IMR-90 (cell line): ENCODE results near the gene ATP5ME. TPM values are rescaled to one million over a fixed set of nuclear protein-coding genes. Genes with fewer than 3 reads are reported as not detected.

Experiments used
- ATAC-seq: fragments of 200-7000 bp; cut with Tn5 transposase; 2 replicates; pipeline ENCODE4 v1.9.1; 2020; ENCODE audit warnings: low read depth, mild to moderate bottlenecking, moderate library complexity
- BruUV-seq: library from RNA; stranded (reverse); fragments of 400-500 nt; replicated peaks from 2 replicates; lab custom pipeline; 2021; lab: Mats Ljungman, UMichigan
- CTCF ChIA-PET: fragments of 300-600 bp; formaldehyde crosslinking; extraction: SDS; loops from one replicate; lab custom pipeline; 2021; ENCODE audit warnings: antibody characterized with exemption; lab: Yijun Ruan, JAX
- POLR2A ChIA-PET: fragments of 300-600 bp; sonication (Branson Sonifier 250); formaldehyde crosslinking; loops from one replicate; lab custom pipeline; 2022; ENCODE audit warnings: antibody characterized with exemption; ENCODE audit not compliant: unreplicated experiment; lab: Charles Lee
- DNase-seq: peaks from one replicate; pipeline ENCODE4 v3.0.0; 2013
- H2AFZ ChIP-seq: replicated peaks from 2 replicates; pipeline ENCODE3; 2013; ENCODE audit warnings: low read length, mild to moderate bottlenecking; ENCODE audit not compliant: poor library complexity
- H2AK5ac ChIP-seq: 2 replicates; pipeline ENCODE4 v1.6.1; 2013; ENCODE audit warnings: low read depth, low read length, inconsistent platforms
- H2AK9ac ChIP-seq: replicated peaks from 2 replicates; pipeline ENCODE3; 2013; ENCODE audit warnings: mild to moderate bottlenecking, low read depth, low read length, moderate library complexity; ENCODE audit not compliant: poor library complexity
- H2BK120ac ChIP-seq: 2 replicates; pipeline ENCODE4 v1.6.1; 2013; ENCODE audit warnings: low read depth, low read length, inconsistent platforms
- H2BK15ac ChIP-seq: 3 replicates; pipeline ENCODE4 v1.6.1; 2013; ENCODE audit warnings: low read depth, low read length, inconsistent platforms
- H2BK20ac ChIP-seq: 2 replicates; pipeline ENCODE4 v1.6.1; 2013; ENCODE audit warnings: low read depth, mild to moderate bottlenecking, inconsistent platforms, low read length, moderate library complexity
- H2BK5ac ChIP-seq: 2 replicates; pipeline ENCODE4 v1.6.1; 2013; ENCODE audit warnings: mild to moderate bottlenecking, low read depth, low read length, inconsistent platforms; ENCODE audit not compliant: poor library complexity, severe bottlenecking
- H3K14ac ChIP-seq: replicated peaks from 2 replicates; pipeline ENCODE4 v1.6.1; 2013; ENCODE audit warnings: low read depth, low read length, inconsistent platforms
- H3K18ac ChIP-seq: 2 replicates; pipeline ENCODE4 v1.6.1; 2013; ENCODE audit warnings: low read depth, low read length, control low read depth
- H3K23ac ChIP-seq: 2 replicates; pipeline ENCODE4 v1.6.1; 2013; ENCODE audit warnings: low read depth, low read length, inconsistent platforms
- H3K27ac ChIP-seq: 2 replicates; pipeline ENCODE4 v1.5.1; 2013; ENCODE audit warnings: mild to moderate bottlenecking, control low read depth, low read length; ENCODE audit not compliant: insufficient read depth
- H3K27me3 ChIP-seq: 2 replicates; pipeline ENCODE4 v1.6.1; 2013; ENCODE audit warnings: low read length; ENCODE audit not compliant: control insufficient read depth, insufficient read depth
- H3K36me3 ChIP-seq: 2 replicates; pipeline ENCODE4 v1.6.1; 2013; ENCODE audit warnings: low read length, mixed read lengths; ENCODE audit not compliant: control insufficient read depth, insufficient read depth
- H3K4ac ChIP-seq: 2 replicates; pipeline ENCODE4 v1.6.1; 2013; ENCODE audit warnings: low read depth, low read length, inconsistent platforms
- H3K4me1 ChIP-seq: 2 replicates; pipeline ENCODE4 v1.6.1; 2013; ENCODE audit warnings: low read length, mixed read lengths; ENCODE audit not compliant: control insufficient read depth, insufficient read depth
- H3K4me2 ChIP-seq: 2 replicates; pipeline ENCODE4 v1.6.1; 2013; ENCODE audit warnings: low read depth, mild to moderate bottlenecking, control low read depth, low read length, moderate library complexity
- H3K4me3 ChIP-seq: 2 replicates; pipeline ENCODE4 v1.5.1; 2013; ENCODE audit warnings: low read depth, mild to moderate bottlenecking, control low read depth, low read length, moderate library complexity; ENCODE audit not compliant: insufficient read depth
- H3K56ac ChIP-seq: 2 replicates; pipeline ENCODE4 v1.6.1; 2013; ENCODE audit warnings: low read length, inconsistent platforms; ENCODE audit not compliant: insufficient read depth; ENCODE audit errors: extremely low read depth
- H3K79me1 ChIP-seq, 2 experiments: 2 replicates each; pipeline ENCODE4 v1.6.1; 2013; ENCODE audit warnings: low read length in 2 of 2, inconsistent platforms in 1 of 2, low read depth in 1 of 2
- H3K9ac ChIP-seq: 2 replicates; pipeline ENCODE4 v1.6.1; 2013; ENCODE audit warnings: low read depth, low read length, control low read depth
- H3K9me1 ChIP-seq: 2 replicates; pipeline ENCODE4 v1.6.1; 2013; ENCODE audit warnings: low read length, inconsistent platforms; ENCODE audit not compliant: insufficient read depth
- H3K9me3 ChIP-seq: 2 replicates; pipeline ENCODE4 v1.6.1; 2013; ENCODE audit warnings: low read length; ENCODE audit not compliant: control insufficient read depth, insufficient read depth
- H4K20me1 ChIP-seq: 2 replicates; pipeline ENCODE4 v1.6.1; 2013; ENCODE audit warnings: low read length, inconsistent platforms; ENCODE audit not compliant: insufficient read depth
- H4K5ac ChIP-seq: 2 replicates; pipeline ENCODE4 v1.6.1; 2013; ENCODE audit warnings: mild to moderate bottlenecking, low read depth, low read length, control low read depth
- H4K8ac ChIP-seq, 2 experiments: 2 replicates each; pipeline ENCODE4 v1.6.1; 2013; ENCODE audit warnings: low read depth in 2 of 2, low read length in 2 of 2, control low read depth in 1 of 2, inconsistent platforms in 1 of 2
- H4K91ac ChIP-seq: 2 replicates; pipeline ENCODE4 v1.6.1; 2013; ENCODE audit warnings: low read depth, low read length, inconsistent platforms; ENCODE audit not compliant: insufficient read depth
- BHLHE40 ChIP-seq: fragments of 150-350 bp; IDR thresholded peaks from 2 replicates; pipeline ENCODE4 v1.6.1; 2016; ENCODE audit warnings: mild to moderate bottlenecking, low read depth, low read length
- CEBPB ChIP-seq: IDR thresholded peaks from 2 replicates; pipeline ENCODE4 v1.6.1; 2012; ENCODE audit warnings: low read depth, low read length, improper control_type of control experiment
- CHD1 ChIP-seq: IDR thresholded peaks from 2 replicates; pipeline ENCODE4 v1.6.1; 2012; ENCODE audit warnings: low read depth, low read length, improper control_type of control experiment
- FOS ChIP-seq: fragments of 150-350 bp; IDR thresholded peaks from 2 replicates; pipeline ENCODE4 v1.6.1; 2016; ENCODE audit warnings: low read depth, low read length
- MAFK ChIP-seq: IDR thresholded peaks from 2 replicates; pipeline ENCODE4 v1.6.1; 2012; ENCODE audit warnings: low read depth, low read length, improper control_type of control experiment
- MAZ ChIP-seq: IDR thresholded peaks from 2 replicates; pipeline ENCODE4 v1.6.1; 2012; ENCODE audit warnings: low read depth, mild to moderate bottlenecking, low read length, improper control_type of control experiment, moderate library complexity, borderline replicate concordance
- MXI1 ChIP-seq: IDR thresholded peaks from 2 replicates; pipeline ENCODE4 v1.6.1; 2012; ENCODE audit warnings: low read depth, mild to moderate bottlenecking, low read length, moderate library complexity, borderline replicate concordance
- NFE2L2 ChIP-seq: fragments of 150-350 bp; IDR thresholded peaks from 2 replicates; pipeline ENCODE4 v1.6.1; 2016; ENCODE audit warnings: low read depth, mild to moderate bottlenecking, low read length
- POLR2A ChIP-seq: IDR thresholded peaks from 2 replicates; pipeline ENCODE4 v1.6.1; 2012; ENCODE audit warnings: mild to moderate bottlenecking, low read depth, low read length
- RAD21 ChIP-seq: IDR thresholded peaks from 2 replicates; pipeline ENCODE4 v1.6.1; 2012; ENCODE audit warnings: low read length, improper control_type of control experiment
- RCOR1 ChIP-seq: IDR thresholded peaks from 2 replicates; pipeline ENCODE4 v1.6.1; 2012; ENCODE audit warnings: mild to moderate bottlenecking, low read length, improper control_type of control experiment; ENCODE audit not compliant: insufficient replicate concordance
- RFX5 ChIP-seq: IDR thresholded peaks from 2 replicates; pipeline ENCODE4 v1.8.0; 2012; ENCODE audit warnings: low read depth, mild to moderate bottlenecking, low read length, moderate library complexity
- SMC3 ChIP-seq: fragments of 150-350 bp; IDR thresholded peaks from 2 replicates; pipeline ENCODE4 v1.6.1; 2016; ENCODE audit warnings: low read depth, mild to moderate bottlenecking, antibody characterized with exemption, low read length, moderate library complexity
- WGBS, 2 experiments: methylation state at CpG; one replicate each; pipeline versions ENCODE4 v1.1.5 to v1.1.7; 2013; ENCODE audit warnings: missing lambda C conversion rate in 2 of 2; ENCODE audit not compliant: insufficient read length in 1 of 2; ENCODE audit errors: extremely low coverage in 2 of 2; 5-methylcytosine and 5-hydroxymethylcytosine counted together
- dilution Hi-C: fragments of 300-500 bp; cut with HindIII; formaldehyde crosslinking; loops from one replicate; pipeline ENCODE4 v1.14.3; 2018; ENCODE audit warnings: low sequenced_read_pairs; ENCODE audit not compliant: unreplicated experiment
- in situ Hi-C: fragments of 300-500 bp; cut with MboI; formaldehyde crosslinking; loops from 3 replicates; pipeline ENCODE4 v1.14.3; 2019; ENCODE audit warnings: low sequenced_read_pairs, inconsistent platforms, mixed read lengths
- intact Hi-C: fragments of 100-400 bp; cut with micrococcal nuclease; formaldehyde crosslinking; loops from 2 replicates; pipeline ENCODE4 v1.10.0; 2022
- polyA plus RNA-seq, 3 experiments: library from polyadenylated mRNA; depleted of rRNA; stranded (reverse); fragments of >200 nt; gene quantifications; 2 replicates each; pipeline ENCODE4 v1.2.3, GENCODE V29; 2012; ENCODE audit warnings: low replicate concordance in 1 of 3
- total RNA-seq: library from RNA; depleted of rRNA; stranded (reverse); fragments of >200 nt; gene quantifications from 2 replicates; pipeline ENCODE4 v1.2.3, GENCODE V29; 2012
- TF ChIP-seq, protein P1 (sequence below): fragments of 150-350 bp; IDR thresholded peaks from 2 replicates; pipeline ENCODE4 v1.6.1; 2016; ENCODE audit warnings: low read depth, mild to moderate bottlenecking, low read length, moderate library complexity, borderline replicate concordance
- TF ChIP-seq, protein P2 (sequence below): fragments of 150-350 bp; IDR thresholded peaks from 2 replicates; pipeline ENCODE4 v1.6.1; 2017; ENCODE audit warnings: mild to moderate bottlenecking, antibody characterized with exemption, low read length, low read depth
- TF ChIP-seq, protein P3 (sequence below): conservative IDR thresholded peaks from 2 replicates; pipeline ENCODE4 v1.5.1; 2012; ENCODE audit warnings: mild to moderate bottlenecking, low read depth, low read length, improper control_type of control experiment

The ATP5ME gene
- total and polyA plus RNA-seq, 2 of the 4 experiments (the other 2 are of a cell fraction) = 39.3 to 603 TPM

DNA sequence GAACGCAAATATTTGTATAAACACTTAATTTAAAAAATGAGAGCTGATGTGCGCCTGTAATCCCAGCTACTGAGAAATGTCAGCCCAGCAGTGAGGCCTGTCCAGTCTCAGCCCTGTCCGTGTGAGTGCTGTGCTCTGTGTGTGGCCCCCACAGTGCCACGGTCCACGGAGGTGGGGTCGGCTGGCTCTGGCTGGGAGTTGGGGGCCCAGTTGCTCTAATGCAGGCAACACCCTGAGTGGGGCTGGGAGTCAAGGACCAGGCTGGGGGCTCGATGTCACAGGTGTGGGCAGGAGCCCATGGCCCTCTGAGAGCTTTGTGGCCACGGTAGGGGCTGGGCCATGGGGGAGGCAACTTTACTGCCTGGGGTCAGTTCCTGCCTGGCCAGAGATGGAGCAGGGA, 44.4 kb upstream of the ATP5ME start:
- Histone ChIP-seq H3K23ac (no peak overlapping the region), H4K8ac (no peak overlapping the region), H2AFZ (no peak overlapping the region), H3K27ac (no peak overlapping the region), H3K56ac (no peak overlapping the region), H2AK9ac (no peak overlapping the region), H3K36me3 (peaks cover 25% of the 10 kb centered on the region), H2AK5ac (no peak overlapping the region), H4K91ac (no peak overlapping the region), H3K4ac (no peak overlapping the region), H2BK5ac (no peak overlapping the region), H3K27me3 (no peaks in the 10 kb centered on the region), H3K9me1 (peaks cover 8% of the 10 kb centered on the region; the same call in 1 of the 2 replicates), H2BK120ac (no peak overlapping the region), H4K5ac (no peak overlapping the region), H3K4me3 (no peak overlapping the region), H3K4me1 (peaks cover 3% of the 10 kb centered on the region), H3K14ac (no peak overlapping the region), H2BK20ac (no peak overlapping the region), H4K20me1 (peaks cover 77% of the 10 kb centered on the region), H2BK15ac (no peak overlapping the region), H3K9me3 (no peaks in the 10 kb centered on the region), H3K79me1 (peaks cover 7 to 52% of the 10 kb centered on the region in 2 experiments), H3K9ac (no peak overlapping the region), H3K4me2 (no peak overlapping the region), H3K18ac (no peak overlapping the region)
- TF ChIP-seq, protein P1, sequence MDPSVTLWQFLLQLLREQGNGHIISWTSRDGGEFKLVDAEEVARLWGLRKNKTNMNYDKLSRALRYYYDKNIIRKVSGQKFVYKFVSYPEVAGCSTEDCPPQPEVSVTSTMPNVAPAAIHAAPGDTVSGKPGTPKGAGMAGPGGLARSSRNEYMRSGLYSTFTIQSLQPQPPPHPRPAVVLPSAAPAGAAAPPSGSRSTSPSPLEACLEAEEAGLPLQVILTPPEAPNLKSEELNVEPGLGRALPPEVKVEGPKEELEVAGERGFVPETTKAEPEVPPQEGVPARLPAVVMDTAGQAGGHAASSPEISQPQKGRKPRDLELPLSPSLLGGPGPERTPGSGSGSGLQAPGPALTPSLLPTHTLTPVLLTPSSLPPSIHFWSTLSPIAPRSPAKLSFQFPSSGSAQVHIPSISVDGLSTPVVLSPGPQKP = no peak
- TF ChIP-seq MAFK = no peak
- TF ChIP-seq RCOR1 = no peak
- TF ChIP-seq SMC3 = no peak
- TF ChIP-seq MAZ = no peak
- no peak for TF ChIP-seq POLR2A
- no peak for TF ChIP-seq BHLHE40
- TF ChIP-seq FOS = no peak
- TF ChIP-seq, protein P2, sequence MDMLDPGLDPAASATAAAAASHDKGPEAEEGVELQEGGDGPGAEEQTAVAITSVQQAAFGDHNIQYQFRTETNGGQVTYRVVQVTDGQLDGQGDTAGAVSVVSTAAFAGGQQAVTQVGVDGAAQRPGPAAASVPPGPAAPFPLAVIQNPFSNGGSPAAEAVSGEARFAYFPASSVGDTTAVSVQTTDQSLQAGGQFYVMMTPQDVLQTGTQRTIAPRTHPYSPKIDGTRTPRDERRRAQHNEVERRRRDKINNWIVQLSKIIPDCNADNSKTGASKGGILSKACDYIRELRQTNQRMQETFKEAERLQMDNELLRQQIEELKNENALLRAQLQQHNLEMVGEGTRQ = no peak
- TF ChIP-seq MXI1 = no peak
- no peak for TF ChIP-seq RFX5
- TF ChIP-seq NFE2L2 = no peak
- TF ChIP-seq RAD21 = no peak
- no peak for TF ChIP-seq CHD1
- TF ChIP-seq CEBPB = no peak
- TF ChIP-seq, protein P3, sequence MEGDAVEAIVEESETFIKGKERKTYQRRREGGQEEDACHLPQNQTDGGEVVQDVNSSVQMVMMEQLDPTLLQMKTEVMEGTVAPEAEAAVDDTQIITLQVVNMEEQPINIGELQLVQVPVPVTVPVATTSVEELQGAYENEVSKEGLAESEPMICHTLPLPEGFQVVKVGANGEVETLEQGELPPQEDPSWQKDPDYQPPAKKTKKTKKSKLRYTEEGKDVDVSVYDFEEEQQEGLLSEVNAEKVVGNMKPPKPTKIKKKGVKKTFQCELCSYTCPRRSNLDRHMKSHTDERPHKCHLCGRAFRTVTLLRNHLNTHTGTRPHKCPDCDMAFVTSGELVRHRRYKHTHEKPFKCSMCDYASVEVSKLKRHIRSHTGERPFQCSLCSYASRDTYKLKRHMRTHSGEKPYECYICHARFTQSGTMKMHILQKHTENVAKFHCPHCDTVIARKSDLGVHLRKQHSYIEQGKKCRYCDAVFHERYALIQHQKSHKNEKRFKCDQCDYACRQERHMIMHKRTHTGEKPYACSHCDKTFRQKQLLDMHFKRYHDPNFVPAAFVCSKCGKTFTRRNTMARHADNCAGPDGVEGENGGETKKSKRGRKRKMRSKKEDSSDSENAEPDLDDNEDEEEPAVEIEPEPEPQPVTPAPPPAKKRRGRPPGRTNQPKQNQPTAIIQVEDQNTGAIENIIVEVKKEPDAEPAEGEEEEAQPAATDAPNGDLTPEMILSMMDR = no peak
- ChIA-PET CTCF (no interaction called here), POLR2A (no interaction called here)
- DNase-seq = no peak
- 84% methylated on average over 5 of the region's 8 CpGs; no CpG with 5 or more reads in 1 of the 2 experiments for WGBS, 2 experiments
- BruUV-seq = no TSS peak
- dilution Hi-C loops (no loop called here), in situ Hi-C loops (no loop called here), intact Hi-C loops (no loop called here)
- ATAC-seq = peak; percentile 12; the same call in 1 of the 2 replicates
